A673 (cell line): ENCODE data around the gene ADGRL2. TPM values are rescaled to one million over a fixed set of nuclear protein-coding genes. Genes with fewer than 3 reads are reported as not detected.
A peak's percentile ranks its signal among the peaks of the same experiment; 100 is the strongest.

Source experiments
- BruUV-seq: library from RNA; stranded (reverse); fragments of 400-500 nt; replicated peaks from 2 replicates; lab custom pipeline; 2021; lab: Mats Ljungman, UMichigan
- CTCF ChIA-PET: fragments of 300-600 bp; sonication (Branson Sonifier 250); formaldehyde crosslinking; loops from one replicate; lab custom pipeline; 2022; ENCODE audit warnings: antibody characterized with exemption; lab: Charles Lee
- POLR2A ChIA-PET: fragments of 300-600 bp; sonication (Branson Sonifier 250); formaldehyde crosslinking; loops from one replicate; lab custom pipeline; 2022; ENCODE audit warnings: antibody characterized with exemption; ENCODE audit not compliant: low non-redundant PET; lab: Charles Lee
- DNase-seq: peaks from one replicate; pipeline ENCODE4 v3.0.0-alpha.2; 2015; ENCODE audit warnings: low spot score
- H3K27ac ChIP-seq: fragments of 200-600 bp; sonication (generic); 2 replicates; pipeline ENCODE4 v1.5.1; 2016; ENCODE audit warnings: mixed run types, low read depth, mild to moderate bottlenecking, mixed read lengths, antibody characterized with exemption, low read length; ENCODE audit not compliant: poor library complexity, severe bottlenecking
- H3K27me3 ChIP-seq: fragments of 200-600 bp; sonication (generic); replicated peaks from 2 replicates; pipeline ENCODE4 v1.6.1; 2017; ENCODE audit warnings: mixed run types, low read depth, mild to moderate bottlenecking, mixed read lengths, antibody characterized with exemption, low read length; ENCODE audit not compliant: insufficient read depth, poor library complexity
- H3K36me3 ChIP-seq: fragments of 200-600 bp; sonication (generic); 2 replicates; pipeline ENCODE4 v1.6.1; 2016; ENCODE audit warnings: mixed run types, mild to moderate bottlenecking, mixed read lengths, antibody characterized with exemption, low read length; ENCODE audit not compliant: insufficient read depth, poor library complexity, severe bottlenecking
- H3K4me1 ChIP-seq: fragments of 200-600 bp; sonication (generic); 2 replicates; pipeline ENCODE4 v1.6.1; 2017; ENCODE audit warnings: mixed run types, mild to moderate bottlenecking, mixed read lengths, antibody characterized with exemption, low read length; ENCODE audit not compliant: insufficient read depth, poor library complexity, severe bottlenecking
- H3K4me3 ChIP-seq: fragments of 200-600 bp; sonication (generic); 2 replicates; pipeline ENCODE4 v1.5.1; 2016; ENCODE audit warnings: low read depth, mixed run types, mild to moderate bottlenecking, mixed read lengths, low read length; ENCODE audit not compliant: poor library complexity, severe bottlenecking
- H3K9me3 ChIP-seq: fragments of 200-600 bp; sonication (generic); 2 replicates; pipeline ENCODE4 v1.6.1; 2016; ENCODE audit warnings: mixed run types, low read depth, mild to moderate bottlenecking, mixed read lengths, antibody characterized with exemption, low read length; ENCODE audit not compliant: poor library complexity, severe bottlenecking
- EZH2 ChIP-seq: fragments of 200-600 bp; sonication (generic); IDR thresholded peaks from 2 replicates; pipeline ENCODE4 v1.6.1; 2017; ENCODE audit warnings: borderline replicate concordance, low read depth, mild to moderate bottlenecking, mixed read lengths, antibody characterized with exemption, low read length; ENCODE audit not compliant: poor library complexity, severe bottlenecking
- intact Hi-C: fragments of 100-400 bp; cut with micrococcal nuclease; formaldehyde crosslinking; loops from one replicate; pipeline ENCODE4 v1.10.0; 2022; ENCODE audit not compliant: unreplicated experiment
- total RNA-seq: library from RNA; stranded (reverse); gene quantifications from 2 replicates; pipeline ENCODE4 v1.2.3, GENCODE V29; 2021
- TF ChIP-seq, protein P1 (sequence below): fragments of 300-800, 200-600 bp; sonication (generic); conservative IDR thresholded peaks from 2 replicates; pipeline ENCODE4 v1.5.1; 2017; ENCODE audit warnings: low read depth, mild to moderate bottlenecking, antibody characterized with exemption, low read length, moderate library complexity, mixed read lengths

The ADGRL2 gene
- total RNA-seq, 1 experiment from 2014 or later = 1.5 TPM

DNA sequence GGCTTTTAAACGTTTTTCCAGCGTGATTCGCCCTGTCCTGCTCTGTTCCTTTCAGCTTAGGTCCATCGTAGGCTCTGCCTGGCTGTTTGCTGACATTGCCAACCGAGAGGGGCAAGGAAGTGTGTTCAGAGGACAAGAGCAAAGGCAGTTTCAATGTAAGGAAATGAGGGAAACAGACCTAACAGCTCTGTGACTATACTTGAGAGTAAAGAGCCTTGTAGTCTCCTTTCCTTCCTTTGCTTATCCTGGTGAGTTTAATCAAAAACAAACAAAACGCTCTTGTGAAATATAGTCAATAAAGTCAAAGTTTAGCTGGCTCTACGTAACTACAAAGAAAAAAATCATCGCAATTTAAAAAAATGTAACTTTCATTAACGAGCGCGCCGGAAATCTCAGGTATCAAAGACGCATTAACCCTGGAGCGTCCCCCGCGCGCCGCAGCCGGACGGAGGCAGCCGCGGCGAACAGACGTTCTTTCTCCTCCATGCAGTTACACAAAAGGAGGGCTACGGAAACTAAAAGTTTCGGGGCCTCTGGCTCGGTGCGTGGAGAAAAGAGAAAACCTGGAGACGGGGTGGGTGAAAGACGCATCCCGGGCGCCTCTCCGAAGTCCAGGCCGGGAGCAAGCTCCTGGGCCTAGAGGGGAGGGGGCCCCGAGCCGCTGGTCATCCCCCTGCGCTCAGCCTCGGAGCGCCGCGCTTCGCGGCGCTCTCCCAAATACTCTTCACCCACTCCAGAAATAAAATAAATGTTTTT is 617 bp upstream of the ADGRL2 start:
- Histone ChIP-seq H3K9me3 (no peaks in the 10 kb centered on the region), H3K36me3 (no peaks in the 10 kb centered on the region), H3K27me3 (peaks cover 66% of the 10 kb centered on the region), H3K4me1 (peaks cover 9% of the 10 kb centered on the region), H3K4me3 (peak overlapping the region; percentile 52), H3K27ac (no peak overlapping the region)
- CTCF ChIA-PET = no interaction called here
- TF ChIP-seq EZH2 = no peak
- TF ChIP-seq, protein P1, sequence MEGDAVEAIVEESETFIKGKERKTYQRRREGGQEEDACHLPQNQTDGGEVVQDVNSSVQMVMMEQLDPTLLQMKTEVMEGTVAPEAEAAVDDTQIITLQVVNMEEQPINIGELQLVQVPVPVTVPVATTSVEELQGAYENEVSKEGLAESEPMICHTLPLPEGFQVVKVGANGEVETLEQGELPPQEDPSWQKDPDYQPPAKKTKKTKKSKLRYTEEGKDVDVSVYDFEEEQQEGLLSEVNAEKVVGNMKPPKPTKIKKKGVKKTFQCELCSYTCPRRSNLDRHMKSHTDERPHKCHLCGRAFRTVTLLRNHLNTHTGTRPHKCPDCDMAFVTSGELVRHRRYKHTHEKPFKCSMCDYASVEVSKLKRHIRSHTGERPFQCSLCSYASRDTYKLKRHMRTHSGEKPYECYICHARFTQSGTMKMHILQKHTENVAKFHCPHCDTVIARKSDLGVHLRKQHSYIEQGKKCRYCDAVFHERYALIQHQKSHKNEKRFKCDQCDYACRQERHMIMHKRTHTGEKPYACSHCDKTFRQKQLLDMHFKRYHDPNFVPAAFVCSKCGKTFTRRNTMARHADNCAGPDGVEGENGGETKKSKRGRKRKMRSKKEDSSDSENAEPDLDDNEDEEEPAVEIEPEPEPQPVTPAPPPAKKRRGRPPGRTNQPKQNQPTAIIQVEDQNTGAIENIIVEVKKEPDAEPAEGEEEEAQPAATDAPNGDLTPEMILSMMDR = no peak
- POLR2A ChIA-PET = no interaction called here
- DNase-seq = peak; percentile 55
- intact Hi-C loops = no loop called here
- no TSS peak for BruUV-seq

DNA sequence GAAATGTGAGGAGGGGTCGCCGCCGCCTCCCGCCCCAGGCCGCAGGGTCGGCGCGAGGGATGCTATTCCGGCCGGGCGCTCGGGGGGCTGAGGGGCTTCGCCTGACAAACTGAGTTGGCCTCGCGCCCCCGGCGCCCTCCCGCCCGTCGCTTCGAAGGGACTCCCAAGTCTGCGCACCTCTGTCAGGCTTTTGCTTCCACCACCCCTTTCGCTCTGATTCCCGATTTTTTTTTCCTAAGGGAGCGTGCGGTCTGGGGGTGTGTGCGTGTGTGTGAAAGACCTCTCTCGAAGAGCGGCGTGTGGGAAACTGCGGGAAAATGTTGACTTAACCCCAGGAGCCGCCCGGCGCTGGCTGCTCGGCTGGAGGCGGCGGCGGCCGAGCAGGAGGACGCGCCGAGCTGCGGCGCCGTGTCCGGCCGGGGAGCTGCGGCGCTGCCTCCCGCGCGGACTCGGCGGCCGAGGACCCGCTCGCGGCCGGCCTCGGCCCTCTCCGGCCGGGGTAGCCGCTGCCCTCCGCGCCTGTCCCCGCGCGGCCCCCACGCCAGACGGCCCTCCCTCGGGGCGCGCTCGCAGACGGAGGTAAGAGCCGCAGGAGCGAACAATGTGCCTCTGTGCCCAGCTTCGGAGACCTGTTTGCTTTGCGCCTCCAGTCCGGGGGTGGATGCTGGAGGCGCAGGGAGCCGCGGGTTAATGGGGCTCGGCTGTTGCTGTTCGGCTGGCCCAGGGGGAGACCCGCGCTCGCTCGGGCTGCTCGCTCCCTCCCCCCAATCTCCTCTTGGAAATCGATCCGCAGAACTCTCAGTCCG is 1.1 kb downstream of the ADGRL2 start:
- no peaks in the 10 kb centered on the region for H3K36me3 ChIP-seq
- peak; percentile 39 for DNase-seq
- H3K27ac ChIP-seq = no peak overlapping the region
- ChIA-PET POLR2A (no interaction called here), CTCF (no interaction called here)
- BruUV-seq = no TSS peak
- intact Hi-C loops = no loop called here
- no peak for TF ChIP-seq EZH2
- TF ChIP-seq, protein P1 = no peak
- peaks cover 9% of the 10 kb centered on the region for H3K4me1 ChIP-seq
- H3K4me3 ChIP-seq = peak overlapping the region; percentile 52
- H3K9me3 ChIP-seq = no peaks in the 10 kb centered on the region
- H3K27me3 ChIP-seq = peaks cover 83% of the 10 kb centered on the region

DNA sequence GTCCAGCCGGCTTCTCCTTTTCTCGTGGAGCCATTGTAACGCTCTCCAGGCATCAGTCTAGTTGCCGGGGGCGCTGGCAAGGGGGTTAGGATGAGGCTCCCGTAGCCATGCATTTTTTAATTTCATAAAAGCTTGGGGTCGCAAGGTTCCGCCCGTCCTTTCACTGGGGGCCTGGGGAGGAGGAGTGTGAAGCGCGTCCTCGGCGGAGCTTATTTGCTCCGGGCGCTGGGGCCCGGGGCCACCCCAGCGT is 1.6 kb downstream of the ADGRL2 start:
- ChIA-PET POLR2A (no interaction called here), CTCF (no interaction called here)
- TF ChIP-seq, protein P1 = no peak
- TF ChIP-seq EZH2 = no peak
- Histone ChIP-seq H3K36me3 (no peaks in the 10 kb centered on the region), H3K4me1 (peaks cover 9% of the 10 kb centered on the region), H3K27me3 (peaks cover 88% of the 10 kb centered on the region), H3K4me3 (peak overlapping the region; percentile 52), H3K9me3 (no peaks in the 10 kb centered on the region), H3K27ac (no peak overlapping the region)
- intact Hi-C loops = no loop called here
- no peak for DNase-seq
- no TSS peak for BruUV-seq
